Stimulated activated CD8-positive, alpha-beta memory T cell treated with anti-CD3 and anti-CD28 coated beads, Interleukin-12 subunit alpha, Interleukin-12 subunit beta, amount 100 ng/mL, for 1 hour (primary cell): ENCODE measurements around the gene TXNL4B.
A peak's percentile ranks its signal among the peaks of the same experiment; 100 is the strongest.

ENCODE experiments used
- DNase-seq: peaks from one replicate; pipeline ENCODE4 v3.0.0-alpha.2; 2020; ENCODE audit warnings: low read depth

Gene TXNL4B

DNA sequence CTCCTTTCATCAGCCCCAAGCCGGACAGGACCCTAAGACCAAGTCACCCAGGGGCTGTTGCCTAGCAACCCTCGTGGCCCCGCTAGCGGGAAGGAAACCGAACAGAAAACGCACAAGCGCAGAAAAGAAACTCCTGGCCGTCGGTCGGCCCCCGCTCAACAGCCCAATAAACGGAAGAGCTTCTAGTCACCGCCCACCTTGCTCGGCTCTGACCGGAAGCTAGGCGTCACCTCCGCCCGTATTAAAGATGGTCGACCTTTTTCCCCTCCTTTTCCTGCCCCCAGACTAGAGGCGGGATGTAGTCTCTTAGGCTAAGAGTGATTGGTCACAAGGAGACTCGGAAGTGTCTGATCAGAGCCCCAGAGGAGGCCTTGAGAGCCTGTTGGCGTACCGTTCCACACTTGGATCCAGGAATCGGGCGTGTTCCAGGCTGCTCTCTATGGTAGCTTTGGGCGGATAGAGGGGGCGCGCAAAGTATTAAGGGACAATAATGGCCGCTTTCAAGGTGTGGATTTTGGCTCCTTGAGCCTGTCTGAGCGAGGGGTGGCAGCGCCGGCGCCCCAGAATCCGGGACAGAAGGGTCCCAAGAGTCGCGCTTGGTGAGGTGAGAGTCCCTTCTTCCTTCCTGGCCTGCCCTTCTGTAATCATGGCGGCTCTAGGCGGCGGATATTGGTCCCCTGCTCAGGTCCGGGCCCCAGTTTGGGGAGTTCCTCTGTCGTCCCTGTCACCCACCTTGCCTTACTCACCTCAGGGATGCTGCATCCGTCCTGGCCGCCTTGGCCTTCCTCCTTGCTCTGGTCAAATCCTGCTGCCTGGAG is at the start of gene TXNL4B, which contains the start of gene DHX38:
TSS of gene TXNL4B (minus strand) at position 173 of the 818 bp plus-strand sequence. CDS start 2,871 bp downstream, outside the sequence.
TSS of gene DHX38 (plus strand) at position 400 of the 818 bp plus-strand sequence. CDS start 2,311 bp downstream, outside the sequence.
- DNase-seq = peak; percentile 82

DNA sequence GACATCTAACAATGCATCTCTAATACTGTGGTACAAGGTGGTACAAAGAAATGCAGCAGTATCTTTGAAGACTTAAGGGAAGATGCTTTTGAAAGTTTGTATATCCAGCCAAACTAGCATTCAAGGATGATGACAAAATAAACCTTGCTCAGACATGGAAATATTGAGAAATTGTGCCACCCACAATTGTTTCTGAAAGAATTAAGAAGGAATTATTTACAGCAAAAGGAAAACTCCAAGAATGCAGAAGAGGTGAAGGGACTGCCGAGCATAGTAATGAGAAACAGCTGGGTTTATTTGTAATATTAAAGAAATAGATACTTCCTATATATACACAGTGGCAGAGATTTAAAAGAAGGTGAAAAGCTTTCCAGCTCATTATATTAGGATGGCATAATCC is 49.1 kb upstream of the TXNL4B start:
- no peak for DNase-seq

DNA sequence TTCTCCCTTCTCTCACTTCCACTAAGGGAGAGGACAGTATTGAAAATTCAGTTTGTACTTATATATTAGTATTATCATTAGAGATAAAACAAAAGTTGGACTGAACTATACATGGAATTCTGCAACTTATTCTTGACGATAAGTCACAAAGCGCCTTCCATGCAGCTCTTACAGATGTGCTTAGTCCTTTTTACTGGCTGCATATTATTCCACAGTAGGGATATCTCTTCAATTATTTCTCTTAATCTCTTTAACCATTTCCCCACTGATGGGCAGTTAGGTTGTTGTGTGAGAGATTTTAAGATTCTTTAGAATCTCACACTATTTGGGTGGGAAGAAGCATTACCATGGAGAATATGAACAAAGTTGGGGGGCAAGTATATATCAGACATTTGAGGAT is 46.5 kb upstream of the TXNL4B start:
- DNase-seq = no peak

DNA sequence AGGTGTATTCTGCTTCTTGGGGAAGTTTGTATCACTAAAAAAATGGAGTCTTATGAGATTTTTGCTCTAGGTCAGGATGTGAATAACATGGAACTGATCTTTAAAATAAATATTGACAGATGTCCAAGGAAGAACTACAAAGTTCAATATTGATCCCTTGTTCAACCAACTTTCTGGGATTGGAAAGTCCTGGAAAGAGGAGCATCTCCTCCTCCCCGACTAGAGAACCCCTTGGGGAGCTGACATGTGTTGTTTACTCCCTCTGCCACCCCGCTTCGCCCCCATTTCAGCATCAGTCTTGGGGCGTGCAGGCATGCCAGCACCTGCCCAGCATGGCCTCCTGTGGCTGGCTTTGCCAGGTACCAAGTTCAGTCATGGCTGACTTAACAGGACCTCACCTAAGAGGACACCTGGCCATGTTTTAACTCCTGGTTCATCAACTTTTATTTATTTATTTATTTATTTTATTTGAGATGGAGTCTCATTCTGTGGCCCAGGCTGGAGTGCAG is 44.7 kb upstream of the TXNL4B start:
- DNase-seq = no peak

DNA sequence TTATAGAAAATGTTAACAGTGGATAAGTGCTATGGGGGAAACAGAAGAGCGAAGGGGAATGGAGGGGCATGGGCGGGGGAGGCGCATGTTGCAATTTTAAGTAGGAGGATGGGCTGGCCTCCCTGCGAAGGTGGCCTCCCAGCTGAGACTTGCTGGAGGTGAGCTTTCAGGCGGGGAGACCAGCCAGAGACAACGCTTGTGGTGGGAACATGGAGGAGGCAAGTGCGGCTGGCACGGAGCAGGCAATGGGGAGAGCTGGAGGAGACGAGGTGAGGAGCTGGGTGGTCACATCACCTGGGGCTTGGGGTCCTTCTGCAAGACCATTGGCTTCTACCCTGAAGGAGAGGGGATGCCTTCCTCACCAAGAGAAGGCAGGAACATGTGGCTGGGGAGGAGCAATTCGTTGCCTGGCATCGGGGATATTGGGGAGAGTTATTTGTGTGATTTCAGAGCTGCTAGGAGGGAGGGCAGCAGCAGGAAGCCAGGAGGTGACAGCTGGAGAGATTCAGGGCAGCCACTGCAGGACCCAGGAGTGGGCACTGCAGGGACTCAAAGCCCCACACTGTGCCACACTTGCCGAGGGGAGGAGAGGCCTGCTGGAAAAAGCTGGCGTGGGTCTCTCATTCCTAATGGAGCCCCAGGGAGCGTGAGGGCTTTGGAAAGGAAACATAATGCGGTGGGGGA is 44.1 kb upstream of the TXNL4B start:
- DNase-seq = no peak

DNA sequence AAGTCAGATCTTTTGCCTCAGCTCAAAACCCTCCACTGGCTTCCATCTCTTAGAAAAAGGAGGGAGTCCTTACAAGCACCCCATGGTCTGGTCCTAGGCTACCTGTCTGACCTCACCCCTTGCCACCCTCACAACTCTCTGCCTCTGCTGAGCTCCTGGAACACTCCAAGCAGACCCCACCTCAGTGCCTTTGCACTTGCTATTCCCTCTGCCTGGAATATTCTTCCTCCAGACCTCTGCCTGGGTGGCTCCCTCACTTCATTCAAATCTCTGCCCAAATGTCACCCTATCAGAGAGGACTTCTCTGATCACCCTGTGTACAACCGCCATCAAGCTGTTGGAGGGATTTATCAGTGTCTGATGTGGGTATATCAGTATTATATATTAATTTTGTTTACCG is 41.1 kb upstream of the TXNL4B start:
- DNase-seq = no peak

DNA sequence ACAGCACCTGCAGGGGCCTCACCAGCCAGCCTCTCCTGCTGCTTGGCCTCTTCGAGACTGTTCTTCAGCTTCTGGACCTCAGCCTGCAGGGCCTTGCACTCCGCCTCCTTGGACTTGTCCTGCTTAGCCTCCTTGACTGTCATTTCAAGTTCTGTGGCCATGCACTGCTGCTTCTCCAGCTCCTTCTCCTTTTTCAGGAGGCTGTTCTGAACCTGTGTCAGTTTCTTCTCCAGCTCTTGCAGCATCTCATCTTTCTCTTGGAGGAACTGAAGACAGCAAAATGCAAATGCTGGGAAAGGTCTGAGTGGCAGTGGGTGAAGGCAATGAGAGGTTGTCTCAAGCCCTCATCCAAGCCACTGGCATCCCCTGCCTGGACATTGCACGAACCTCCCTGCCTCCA is 39.3 kb upstream of the TXNL4B start:
- DNase-seq = no peak

DNA sequence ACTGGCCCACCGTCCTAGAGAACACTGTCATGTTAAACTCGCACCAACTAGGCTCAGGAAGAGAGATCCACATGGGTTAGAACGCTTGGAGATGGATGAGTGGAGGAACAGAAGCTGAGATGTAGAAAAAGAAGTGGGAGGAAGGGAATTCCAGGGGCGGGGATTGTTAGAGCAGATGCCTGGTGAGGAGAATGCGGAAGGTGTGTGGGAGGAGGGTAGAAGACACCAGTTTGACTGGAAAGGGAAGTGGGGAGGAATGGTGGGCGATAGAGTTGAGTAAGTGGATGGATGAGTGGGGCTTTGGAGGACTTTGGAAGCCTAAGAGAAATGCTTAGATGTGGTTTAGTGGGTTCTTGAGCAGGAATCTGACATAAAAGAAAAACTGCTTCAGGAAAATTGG is 37.6 kb upstream of the TXNL4B start:
- no peak for DNase-seq

DNA sequence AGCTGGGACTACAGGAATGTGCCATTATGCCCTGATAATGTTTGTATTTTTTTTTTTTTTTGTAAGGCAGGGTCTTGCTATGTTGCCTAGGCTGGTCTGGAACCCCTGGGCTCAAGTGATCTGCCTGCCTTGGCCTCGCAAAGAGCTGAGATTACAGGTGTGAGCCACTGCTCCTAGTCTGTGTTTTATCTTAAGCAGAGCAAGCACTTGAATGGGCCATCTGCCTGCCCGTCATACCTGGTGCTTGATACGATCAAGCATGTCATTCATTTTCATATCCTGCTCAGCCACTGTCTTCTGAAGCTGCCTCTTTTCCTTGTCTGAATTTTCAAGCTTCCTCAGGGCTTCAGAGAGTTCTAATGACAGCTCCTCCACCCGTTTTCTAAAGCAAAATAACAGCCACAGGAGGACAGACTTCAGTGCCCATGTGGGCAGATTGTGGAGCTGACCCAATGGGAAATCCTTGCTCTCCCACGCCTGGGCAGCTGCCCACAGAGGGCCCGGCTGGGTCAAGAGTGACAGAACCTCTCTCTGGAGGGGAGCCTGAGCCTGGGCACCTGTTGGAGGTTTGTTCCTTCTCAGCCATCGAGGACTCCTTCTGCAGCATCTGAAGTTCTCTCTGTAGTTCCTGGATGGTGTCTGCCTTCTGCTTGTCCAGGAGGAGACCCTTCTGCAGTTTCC is 36.7 kb upstream of the TXNL4B start:
- DNase-seq = no peak

DNA sequence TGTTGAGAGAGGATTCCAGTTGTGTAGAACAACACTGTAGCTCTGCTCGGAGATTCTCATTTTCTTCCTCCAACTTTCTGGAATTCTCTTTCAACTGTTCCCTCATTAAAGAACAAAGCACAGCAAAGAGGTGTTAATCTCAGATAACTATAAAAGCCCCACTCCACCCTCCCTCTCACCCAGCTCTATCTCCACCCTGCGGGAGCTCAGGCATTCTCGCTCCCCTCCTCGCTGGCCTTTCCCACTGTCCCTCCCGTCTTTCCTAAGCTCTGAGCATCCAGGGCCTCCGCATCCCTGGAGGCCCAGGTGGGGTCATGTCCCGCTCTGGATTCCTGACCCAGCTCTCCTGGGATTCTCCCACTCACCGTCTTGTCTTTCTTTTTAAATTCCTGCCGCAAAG is 35.3 kb upstream of the TXNL4B start:
- DNase-seq = no peak

DNA sequence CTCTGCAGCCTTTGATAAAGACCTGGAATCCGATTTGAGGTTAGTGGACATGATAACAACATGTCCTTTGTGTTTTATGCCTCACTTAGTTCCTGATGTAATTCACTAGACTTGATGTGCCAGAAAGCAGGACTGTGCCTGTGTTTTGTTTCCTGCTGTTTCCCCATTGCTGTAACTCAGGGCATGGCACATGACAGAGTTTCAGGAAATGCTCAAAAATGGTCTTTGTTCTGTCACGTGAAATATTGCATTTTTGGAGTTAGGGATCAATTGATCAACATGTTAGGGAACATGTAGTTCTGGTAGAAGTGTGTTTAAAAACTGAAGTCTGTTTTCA is 33.0 kb upstream of the TXNL4B start:
- DNase-seq = no peak

DNA sequence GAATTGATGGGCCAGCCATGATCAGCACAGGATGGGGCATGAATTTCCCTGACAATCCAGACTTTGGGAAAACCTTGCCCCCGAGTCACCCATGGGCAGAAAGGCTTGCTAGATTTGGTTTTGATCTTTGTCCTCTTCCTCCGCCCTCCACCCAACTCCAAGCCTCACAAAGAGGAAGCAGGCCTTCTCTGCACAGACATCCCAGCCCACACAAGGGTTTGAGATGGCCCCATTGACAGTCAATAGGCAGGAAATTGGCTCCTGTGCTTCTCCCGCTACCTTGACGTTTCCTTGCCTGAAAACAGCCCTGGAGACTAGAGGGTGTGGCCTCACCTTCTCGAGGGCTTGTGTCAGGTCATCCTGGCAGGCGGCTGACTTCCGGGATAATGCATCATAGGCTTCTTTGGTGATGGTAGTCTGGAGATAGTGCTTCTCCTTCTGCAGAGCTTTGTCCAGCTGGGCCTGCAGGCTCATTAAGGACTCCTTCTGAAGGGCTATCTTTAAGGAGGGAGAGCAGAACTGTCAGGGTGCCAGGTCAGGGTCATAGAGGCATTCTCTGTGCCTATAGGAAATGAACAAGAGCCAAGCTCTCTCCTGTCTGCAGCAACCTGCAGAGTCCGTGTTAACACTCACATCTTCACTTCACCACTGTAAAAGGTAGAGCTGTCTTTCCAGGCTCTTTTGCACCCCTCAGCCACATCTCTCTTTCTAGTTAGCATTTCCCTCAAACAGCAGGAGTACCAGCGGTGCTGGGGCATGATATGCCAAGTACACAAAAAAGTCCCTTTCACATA is 32.4 kb upstream of the TXNL4B start:
- no peak for DNase-seq

DNA sequence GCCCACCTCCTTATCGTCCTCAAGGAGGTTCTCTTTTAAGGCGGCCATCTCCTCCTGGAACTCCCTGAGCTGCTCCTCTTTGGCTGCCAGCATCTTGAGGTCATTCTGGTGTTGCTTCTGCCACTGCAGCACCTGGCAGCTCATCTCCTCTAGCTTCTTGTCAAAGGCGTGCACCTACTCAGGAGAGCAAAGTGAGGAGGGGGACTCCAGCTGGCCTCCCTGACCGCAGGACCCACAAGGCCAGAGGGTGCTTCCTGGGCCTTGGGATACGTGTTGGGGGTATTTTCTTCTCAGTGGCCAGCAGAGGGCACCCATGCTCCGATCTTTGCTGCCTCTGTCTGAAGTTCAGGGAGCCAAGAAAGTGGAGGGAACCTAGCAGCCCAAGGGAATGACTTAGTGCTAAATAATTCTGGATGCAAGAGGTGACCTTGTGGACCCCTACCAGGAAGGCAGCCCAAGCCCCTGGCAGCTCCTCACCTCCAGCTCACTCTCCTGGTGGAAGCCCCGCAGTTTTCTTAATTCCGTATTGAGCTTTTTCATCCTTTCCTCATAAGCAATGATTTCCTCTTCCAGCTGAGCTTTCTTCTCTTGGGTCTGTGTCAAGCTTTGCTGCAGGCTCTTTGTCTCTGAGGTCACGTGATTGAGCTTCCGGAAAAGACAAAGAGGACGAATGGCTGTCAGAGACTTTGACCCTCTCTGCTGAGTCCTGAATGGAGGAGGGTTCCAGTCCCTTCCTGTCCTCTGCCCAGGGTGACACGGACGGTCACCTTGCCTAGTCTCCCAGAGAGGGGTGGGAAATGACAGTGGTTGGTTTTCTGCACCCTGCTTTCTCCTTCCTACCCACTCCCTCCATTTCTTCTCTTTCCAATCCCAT is 31.6 kb upstream of the TXNL4B start:
- DNase-seq = peak; percentile 25

DNA sequence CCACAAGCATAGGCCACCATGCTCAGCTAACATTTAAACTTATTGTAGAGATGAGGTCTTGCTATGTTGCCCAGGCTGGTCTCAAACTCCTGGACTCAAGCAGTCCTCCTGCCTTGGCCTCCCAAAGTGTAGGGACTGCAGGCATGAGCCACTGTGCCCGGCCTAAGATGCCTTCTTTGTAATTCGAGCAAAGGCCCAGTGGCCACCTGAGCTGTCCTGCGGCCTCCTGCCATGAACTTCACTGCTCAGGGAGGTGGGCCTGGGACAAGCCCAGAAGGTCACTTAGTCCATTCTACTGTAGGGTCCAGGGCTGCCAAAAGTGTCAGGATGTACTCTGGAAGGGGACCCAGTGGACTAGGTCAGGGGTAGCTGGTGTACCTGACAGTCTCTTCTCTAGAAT is 30.7 kb upstream of the TXNL4B start:
- DNase-seq = no peak

DNA sequence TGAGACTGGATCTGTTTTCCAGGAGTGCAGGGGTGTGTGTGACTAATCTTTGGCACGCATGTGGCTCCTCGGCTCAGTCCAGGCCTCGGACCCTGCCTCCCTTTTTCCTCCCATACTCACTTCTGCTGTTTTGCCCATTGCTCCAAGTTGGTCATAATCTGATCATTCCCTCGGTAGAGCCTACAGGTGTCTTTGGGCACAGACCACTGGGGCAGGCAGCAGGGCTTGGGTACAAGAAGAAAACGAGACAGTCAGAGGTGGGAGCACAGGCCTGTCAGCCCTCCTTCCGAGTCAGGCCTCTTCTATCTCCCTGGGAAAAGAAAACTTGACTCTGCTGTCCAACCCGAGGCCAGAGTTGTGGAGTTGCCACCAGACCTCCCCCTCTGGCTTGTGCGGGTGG is 30.0 kb upstream of the TXNL4B start:
- no peak for DNase-seq

DNA sequence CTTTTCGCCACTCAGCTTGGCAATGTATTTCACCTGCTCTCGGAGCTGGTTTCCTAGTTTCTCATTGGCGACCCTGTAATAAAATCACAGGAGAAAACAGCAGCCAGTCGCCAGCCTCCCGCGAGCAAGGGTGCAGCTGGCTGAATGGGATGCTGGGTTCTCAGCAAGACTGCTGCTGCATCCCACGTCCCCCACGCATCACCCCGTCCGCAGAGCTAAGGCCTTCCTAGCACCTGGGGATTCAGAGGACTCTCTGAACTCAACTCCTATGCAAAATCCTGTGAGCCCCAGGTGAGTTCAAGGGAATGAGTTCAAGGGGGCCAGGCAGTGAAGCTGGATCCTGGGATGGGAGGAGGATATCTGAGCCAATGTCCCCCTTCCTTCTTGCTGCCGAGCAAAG is 29.5 kb upstream of the TXNL4B start:
- no peak for DNase-seq

DNA sequence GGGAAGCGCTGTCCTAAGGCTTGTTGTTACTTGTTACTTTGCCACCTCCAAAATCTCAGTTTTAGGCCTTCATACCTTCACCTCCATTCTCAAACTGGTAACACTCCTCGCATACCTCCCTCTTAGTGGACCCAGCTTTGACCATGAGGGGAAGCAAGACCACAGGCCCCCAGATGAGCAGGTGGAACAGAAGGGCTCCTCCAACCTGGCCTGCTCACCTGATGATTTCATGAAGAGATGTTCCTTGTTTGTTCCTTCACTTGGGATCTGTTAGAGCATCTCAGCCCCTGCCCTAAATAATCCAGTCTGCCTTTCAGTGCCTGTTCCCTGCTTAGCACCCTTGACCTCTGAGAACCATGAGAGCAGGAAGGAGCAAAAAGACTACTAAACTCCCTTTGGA is 28.9 kb upstream of the TXNL4B start:
- no peak for DNase-seq

DNA sequence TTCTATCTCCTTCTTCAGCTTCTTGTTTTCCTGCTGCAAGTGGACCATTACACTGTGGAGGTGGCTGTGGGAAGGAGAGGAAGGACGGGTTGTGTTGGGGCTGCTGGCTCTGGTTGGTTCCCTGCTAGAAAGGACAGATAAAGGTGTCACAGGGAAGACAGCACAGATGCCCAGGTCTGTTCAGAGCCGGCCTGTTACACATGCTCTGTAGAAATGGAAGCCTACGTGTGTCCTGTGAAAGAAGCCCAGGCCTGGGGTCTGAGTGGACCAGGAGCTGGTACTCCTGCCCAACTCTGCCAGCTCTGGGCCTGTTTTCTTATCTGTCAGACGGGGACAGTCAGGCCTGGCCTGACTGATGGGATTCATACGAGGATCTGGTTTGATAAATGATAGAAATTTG is 26.6 kb upstream of the TXNL4B start:
- no peak for DNase-seq

DNA sequence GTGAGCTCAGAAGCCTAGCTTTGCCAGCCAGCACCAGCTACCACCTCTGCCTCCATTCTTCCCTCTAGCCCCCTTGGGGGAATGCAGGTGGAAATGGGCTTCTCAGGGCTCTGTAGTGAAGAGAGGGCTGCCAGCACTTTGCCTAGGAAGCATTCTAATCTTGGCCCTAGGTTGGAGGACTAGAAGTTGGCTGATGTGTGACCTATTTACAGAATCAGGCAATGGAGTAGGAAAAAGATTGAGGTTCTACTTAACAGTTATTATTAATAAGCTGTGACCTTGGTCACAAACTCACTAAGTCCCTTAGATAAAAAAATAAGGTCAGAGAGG is 20.2 kb upstream of the TXNL4B start:
- no peak for DNase-seq

DNA sequence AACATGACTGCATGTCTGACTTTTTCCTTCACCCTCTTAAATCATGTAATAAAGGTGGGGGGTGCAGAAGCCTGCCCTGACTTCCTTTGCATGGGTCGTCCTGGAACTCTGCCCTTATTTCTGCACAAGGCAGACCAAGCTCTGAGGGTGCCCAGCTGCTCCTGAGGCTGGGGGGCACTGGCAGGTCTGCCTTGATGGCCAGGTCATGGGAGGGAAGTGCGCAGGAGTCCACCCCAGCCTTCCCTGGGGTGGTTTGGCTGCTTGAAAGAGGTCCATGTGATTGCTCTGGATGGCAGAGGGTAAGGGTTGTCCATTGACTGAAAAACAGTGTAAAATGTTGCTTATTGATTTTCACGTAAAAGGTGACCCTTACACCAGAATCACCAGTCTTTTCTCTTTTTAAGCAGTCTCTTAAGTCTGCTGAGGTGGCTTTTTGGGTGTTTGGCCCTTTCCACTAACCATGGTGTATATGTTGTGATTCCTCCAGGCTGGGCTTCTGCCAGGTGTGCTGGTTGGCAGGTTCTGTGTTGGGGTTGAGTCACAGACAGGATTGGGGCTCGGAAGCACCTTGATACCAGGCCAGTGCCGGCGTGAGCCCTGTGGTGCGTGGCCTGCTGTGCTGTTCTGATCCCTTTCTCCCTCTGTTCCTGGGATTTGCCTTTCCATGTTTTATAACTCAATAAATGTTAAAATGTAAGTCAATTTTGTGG is 19.6 kb upstream of the TXNL4B start:
- no peak for DNase-seq

DNA sequence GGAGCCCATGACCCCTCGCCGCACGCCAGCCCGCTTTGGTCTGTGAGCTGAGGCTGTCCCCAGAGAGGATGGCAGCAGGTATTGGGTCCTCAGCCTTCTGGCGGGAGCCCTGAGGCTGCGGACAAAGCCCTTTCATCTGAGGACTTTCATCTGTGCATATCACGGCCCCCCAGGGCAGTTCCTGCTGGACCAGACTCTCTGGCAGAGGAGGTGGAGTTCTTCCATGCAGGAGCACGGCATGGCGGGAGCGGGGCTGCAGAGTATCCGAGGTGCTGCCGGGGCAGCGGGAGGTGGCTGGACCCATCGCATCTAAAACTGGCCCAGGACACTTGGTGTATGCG is 19.0 kb upstream of the TXNL4B start:
- DNase-seq = no peak
